SK-MEL-5 (cell line): ENCODE results near the gene PAK1IP1. TPM values are rescaled to one million over a fixed set of nuclear protein-coding genes. Genes with fewer than 3 reads are reported as not detected.
A peak's percentile ranks its signal among the peaks of the same experiment; 100 is the strongest.
"Not testable (repeated sequence)": the region's sequence is repeated elsewhere in the genome, so short reads cannot be mapped to it uniquely, and the experiment has no call there.

Experiments used
- DNase-seq: peaks from one replicate; pipeline ENCODE4 v3.0.0-alpha.2; 2016; ENCODE audit warnings: low read depth, low spot score
- in situ Hi-C: cut with HindIII; loops from 2 replicates; pipeline ENCODE4 v1.10.0; 2016; ENCODE audit warnings: low sequenced_read_pairs, high pct_unique_total_duplicates, low pct_unique_long_range_greater_than_20kb
- total RNA-seq: library from RNA; depleted of rRNA; stranded (reverse); fragments of >200 nt; shearing (Covaris generic); gene quantifications from 2 replicates; pipeline ENCODE4 v1.2.3, GENCODE V29; 2014

Gene PAK1IP1
- total RNA-seq, 1 experiment from 2014 or later: 74.8 TPM

DNA sequence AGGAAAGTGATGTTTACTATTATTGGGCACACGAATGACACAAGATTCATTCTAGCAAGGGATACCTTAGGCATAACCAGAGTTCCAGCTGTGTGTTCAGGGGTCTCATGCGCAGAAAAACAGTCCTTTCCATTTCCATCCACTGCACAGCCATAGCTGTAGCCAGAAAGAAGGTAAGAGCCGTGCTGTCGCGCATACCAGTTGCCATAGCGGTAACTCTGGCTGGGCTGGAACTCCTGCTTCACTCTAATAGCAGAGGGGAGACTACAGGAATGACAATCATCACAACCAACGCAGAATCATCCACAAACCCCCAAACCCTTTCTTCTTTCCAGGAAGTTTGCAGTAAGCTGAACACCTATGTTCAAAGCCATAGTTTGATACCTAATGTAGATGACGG is 7.9 kb upstream of the PAK1IP1 start:
- no peak for DNase-seq
- in situ Hi-C loops: no loop called here

DNA sequence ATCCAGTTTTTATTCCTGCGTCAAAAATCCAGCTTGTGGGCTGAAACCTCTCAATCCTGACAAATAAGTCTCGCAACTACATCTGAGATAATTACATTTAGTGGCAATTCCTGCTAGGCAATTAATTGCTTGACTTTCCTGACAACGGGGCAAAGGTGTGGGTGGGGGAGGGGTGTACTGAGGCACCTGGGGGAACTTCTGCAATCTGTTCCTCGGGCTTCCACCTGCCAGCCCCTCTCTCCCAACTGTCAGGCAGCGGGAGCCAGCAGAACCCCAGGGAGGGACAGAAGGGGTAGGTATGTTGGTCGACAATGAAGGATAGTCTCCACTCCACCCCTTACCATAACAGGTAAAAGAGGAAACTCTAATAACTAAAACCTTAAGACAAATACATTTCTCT is 7.2 kb upstream of the PAK1IP1 start:
- in situ Hi-C loops: no loop called here
- DNase-seq: no peak

DNA sequence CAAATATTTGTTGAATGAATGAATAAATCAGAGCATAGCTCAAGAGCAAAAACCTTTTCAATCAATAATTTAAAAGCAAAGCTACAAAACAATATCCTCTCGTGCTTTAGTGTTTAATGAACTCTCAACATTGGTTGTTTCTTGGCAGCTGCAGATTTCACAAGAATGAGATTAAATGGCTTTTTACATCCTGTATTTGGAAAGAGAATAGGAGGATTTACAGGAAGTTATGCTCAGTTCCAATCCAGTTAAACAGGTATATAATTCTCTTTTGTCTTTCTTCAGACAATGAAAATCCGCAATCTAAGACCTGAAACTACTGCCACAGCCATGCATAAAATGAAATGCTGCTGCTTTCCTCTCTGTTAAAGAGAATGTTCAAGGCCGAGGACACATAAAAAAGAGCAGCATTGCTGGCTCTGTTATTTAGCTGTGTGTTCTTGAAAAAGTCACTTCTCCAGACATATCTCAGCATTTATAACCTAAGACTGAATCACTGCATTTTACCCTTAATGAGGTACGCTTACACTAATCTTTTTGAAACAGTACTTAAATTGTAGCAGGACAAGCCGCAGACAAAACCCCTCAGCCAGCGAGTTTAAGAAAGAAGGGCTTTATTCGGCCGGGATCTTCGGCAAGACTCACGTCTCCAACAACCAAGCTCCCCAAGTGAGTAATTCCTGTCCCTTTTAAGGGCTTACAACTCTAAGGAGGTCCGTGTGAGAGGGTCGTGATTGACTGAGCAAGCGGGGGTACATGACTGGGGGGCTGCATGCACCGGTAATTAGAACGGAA is 3.9 kb upstream of the PAK1IP1 start:
- in situ Hi-C loops: no loop called here
- peak; percentile 84 for DNase-seq

DNA sequence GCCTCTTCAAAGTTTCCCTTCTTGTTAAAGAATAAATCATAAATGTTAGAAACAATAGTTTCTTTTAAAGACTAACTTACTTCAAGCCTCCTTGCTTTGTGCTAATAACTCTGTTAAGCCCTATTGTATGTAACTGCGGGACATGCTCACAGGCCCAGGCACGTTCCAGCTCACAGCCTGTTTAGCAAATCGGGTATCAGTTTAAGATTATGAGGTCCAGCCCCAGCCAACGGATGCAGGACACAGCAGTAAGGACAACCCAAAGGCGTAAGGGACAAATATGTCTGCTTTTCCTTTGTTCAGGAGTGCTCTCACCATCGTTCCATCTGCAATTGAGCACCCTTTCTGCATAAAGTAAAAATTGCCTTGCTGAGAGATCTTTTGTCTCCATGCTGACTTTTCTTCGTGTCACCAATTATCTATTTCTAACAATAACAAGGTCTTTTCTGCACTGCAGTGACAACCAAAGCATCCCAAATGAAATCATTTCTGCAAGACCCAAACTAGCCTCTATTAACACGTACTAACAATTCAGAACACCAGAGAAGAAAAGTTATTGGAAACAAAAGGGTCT is 1.7 kb upstream of the PAK1IP1 start:
- in situ Hi-C loops: no loop called here
- no peak for DNase-seq

DNA sequence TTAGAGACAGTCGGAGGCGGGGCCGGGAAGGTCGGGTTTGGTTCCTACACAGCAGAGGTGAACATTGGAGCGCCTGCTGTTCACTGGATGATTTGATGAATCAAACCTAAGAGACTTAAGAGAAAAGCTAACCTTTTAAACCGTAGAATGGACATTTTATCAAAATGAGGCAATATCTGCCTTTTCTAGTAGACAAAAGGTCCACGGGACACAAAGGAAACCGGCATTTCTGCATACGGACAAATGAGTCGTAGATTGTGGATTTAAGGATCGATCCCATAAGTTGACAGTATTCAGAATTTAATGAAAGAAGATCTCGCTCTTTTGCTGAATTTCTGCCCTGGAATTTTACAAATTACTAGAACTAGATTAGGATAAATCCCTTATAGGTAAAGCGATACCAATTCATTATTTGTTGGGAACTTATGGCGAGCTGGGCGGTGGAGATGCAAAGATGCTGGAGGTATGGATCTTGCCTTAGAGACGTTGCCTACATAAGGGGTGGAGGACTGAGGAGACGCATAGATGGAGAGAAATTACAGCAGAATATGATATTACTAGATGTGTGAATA is 400 bp downstream of the PAK1IP1 start:
- no peak for DNase-seq
- in situ Hi-C loops: no loop called here

DNA sequence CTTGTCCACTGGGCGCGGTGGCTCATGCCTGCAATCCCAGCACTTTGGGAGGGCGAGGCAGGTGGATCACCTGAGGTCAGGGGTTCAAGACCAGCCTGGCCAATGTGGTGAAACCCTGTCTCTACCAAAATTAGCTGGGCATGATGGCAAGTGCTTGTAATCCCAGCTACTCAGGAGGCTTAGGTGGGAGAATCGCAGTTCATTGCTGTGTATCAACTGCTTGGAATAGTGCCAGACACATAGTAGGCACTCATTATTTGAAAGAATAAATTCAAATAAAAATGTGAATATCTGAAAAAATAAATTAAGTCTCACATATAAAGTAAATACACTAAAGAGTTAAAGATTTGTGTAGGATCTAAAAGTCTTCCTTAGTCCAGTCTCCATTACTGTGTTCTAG is 1.9 kb downstream of the PAK1IP1 start:
- in situ Hi-C loops: no loop called here
- DNase-seq: no peak

DNA sequence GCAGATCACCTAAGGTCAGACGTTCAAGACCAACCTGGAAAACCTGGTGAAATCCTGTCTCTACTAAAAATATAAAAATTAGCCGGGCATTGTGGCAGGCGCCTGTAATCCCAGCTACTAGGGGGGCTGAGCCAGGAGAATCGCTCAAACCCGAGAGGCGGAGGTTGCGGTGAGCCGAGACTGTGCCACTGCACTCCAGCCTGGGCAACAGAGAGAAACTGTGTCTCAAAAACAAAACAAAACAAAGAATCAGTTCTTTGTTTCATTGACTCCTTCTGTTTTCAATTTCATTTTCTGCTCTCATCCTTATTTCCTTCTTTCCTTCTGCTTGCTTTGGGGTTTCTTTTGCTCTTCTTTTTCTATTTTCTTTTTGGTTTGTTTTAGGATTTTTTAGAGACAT is 19.2 kb downstream of the PAK1IP1 start:
- no peak for DNase-seq
- in situ Hi-C loops: no loop called here

DNA sequence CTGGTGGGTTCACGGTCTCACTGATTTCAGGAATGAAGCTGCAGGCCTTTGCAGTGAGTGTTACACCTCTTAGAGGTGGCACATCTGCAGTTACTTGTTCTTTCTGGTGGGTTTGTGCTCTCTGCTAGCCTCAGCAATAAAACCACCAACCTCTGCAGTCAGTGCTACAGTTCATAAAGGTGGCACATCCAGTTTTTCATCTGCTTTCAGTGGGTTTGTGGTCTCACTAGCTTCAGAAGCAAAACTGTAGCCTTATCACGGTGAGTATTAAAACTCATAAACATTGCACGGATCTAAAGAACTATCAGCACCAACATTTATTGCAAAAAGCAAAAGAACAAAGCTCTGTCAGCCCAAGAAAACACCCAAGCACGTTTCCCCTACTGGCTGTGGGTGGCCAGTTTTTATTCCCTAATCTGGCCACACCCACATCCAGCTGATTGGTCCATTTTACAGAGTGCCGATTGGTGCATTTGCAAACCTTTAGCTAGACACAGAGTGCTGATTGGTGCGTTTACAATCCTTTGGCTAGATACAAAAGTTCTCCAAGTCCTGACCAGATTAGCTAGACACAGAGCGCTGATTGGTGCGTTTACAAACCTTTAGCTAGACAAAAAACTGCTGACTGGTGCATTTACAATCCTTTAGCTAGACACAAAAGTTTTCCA is 24.7 kb downstream of the PAK1IP1 start:
- in situ Hi-C loops: no loop called here

DNA sequence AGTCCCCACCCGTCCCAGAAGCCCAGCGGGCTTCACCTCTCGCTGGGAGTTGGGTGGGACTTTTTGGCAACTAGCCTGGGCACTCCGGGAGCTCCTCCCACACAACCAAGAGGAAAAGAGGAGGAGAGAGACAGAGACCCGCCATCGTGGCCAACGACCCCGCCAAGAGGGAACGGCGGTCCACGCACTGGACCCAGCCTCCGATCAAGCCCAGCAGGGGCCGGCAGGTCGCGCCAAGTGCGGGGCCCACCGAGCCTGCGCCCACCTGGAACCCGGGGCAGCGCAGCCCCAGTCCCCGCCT is 25.1 kb downstream of the PAK1IP1 start:
- in situ Hi-C loops: no loop called here
- no peak for DNase-seq

More for the DNA sequence above, 24.7 kb downstream of the PAK1IP1 start:
- DNase-seq: peak; percentile 49

DNA sequence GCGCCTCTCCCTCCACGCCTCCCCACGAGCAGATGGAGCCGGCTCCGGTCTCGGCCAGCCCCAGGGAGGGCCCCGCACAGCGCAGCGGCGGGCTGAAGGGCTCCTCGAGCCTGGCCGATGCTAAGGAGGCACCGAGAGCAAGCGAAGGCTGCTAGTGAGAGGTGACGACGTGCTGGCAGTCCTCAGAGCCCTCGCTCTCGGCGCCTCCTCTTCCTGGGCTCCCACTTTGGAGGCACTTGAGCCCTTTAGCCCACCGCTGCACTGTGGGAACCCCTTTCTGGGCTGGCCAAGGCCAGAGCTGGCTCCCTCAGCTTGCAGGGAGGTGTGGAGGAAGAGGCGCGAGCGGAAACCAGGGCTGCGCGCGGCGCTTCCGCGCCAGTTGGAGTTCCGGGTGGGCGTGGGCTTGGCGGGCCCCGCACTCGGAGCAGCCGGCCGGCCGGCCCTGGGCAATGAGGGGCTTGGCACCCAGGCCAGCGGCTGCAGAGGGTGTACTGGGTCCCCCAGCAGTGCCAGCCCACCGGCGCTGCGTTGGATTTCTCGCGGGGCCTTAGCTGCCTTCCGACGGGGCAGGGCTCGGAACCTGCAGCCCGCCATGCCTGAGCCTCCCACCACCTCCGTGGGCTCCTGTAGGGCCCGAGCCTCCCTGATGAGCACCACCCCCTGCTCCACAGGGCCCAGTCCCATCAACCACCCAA is 25.6 kb downstream of the PAK1IP1 start:
- in situ Hi-C loops: no loop called here
- DNase-seq: no peak

DNA sequence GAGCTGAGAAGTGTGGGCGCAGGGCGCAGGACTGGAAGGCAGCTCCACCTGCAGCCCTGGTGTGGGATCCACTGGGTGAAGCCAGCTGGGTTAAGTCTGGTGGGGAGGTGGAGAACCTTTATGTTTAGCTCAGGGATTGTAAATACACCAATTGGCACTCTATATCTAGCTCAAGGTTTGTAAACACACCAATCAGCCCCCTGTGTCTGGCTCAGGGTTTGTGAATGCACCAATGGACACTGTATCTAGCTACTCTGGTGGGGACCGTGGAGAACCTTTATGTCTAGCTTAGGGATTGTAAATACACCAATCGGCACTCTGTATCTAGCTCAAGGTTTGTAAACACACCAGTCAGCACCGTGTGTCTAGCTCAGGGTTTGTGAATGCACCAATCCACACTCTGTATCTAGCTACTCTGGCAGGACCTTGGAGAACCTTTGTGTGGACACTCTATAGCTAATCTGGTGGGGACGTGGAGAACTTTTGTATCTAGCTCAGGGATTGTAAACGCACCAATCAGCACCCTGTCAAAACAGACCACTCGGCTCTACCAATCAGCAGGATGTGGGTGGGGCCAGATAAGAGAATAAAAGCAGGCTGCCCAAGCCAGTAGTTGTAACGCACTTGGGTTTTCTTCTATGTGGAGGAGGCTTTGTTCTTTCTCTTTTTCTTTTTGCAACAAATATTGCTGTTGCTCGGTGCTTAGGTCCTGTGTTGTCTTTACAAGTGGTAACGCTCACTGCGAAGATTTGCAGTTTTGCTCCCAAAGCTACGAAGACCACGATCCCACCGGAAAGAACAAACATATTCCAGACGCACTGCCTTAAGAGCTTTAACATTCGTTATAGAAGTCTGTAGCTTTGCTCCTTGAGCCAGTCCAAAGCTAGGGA is 26.4 kb downstream of the PAK1IP1 start:
- in situ Hi-C loops, DNase-seq: not testable (repeated sequence)

DNA sequence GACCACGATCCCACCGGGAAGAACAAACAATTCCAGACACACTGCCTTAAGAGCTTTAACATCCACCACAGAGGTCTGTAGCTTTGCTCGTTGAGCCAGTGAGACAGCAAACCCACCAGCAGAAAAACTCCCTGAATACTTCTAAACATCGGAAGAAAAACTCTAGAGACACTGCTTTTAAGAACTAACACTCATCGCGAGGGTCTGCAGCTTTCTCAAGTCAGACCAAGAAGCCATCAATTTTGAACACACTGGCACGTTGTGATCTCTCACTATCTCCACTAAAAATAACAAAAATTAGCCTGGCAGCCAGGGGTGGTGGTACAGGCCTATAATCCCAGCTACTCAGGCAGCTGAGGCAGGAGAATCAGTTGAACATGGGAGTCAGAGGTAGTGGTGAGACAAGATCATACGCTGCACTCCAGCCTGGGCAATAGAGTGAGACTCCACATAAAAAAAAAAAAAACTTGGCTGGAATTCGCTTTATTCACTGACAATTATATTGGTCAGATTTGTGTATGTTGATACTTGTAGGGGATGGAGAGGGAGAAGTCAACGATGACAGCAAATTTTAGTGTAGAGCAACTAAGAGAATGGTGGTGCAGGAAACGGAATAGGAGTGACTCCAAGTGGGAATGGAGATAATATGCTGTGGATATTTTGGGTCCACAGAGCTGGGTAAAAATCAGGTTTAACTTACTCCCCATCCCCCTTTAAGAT is 27.2 kb downstream of the PAK1IP1 start:
- in situ Hi-C loops: no loop called here
- no peak for DNase-seq

DNA sequence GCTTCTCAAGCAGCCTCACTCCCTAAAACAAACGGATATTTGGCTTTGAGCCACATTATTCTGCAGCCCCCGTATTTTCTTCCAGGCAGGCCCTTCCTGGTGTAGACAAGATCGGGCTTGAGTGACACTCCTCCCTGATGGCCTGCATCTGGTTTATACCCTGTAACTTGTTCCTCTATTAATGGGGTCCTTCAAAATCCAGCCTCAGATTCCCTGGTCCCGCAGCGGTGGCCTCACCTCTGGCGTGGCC is 27.7 kb downstream of the PAK1IP1 start:
- no peak for DNase-seq
- in situ Hi-C loops: no loop called here

DNA sequence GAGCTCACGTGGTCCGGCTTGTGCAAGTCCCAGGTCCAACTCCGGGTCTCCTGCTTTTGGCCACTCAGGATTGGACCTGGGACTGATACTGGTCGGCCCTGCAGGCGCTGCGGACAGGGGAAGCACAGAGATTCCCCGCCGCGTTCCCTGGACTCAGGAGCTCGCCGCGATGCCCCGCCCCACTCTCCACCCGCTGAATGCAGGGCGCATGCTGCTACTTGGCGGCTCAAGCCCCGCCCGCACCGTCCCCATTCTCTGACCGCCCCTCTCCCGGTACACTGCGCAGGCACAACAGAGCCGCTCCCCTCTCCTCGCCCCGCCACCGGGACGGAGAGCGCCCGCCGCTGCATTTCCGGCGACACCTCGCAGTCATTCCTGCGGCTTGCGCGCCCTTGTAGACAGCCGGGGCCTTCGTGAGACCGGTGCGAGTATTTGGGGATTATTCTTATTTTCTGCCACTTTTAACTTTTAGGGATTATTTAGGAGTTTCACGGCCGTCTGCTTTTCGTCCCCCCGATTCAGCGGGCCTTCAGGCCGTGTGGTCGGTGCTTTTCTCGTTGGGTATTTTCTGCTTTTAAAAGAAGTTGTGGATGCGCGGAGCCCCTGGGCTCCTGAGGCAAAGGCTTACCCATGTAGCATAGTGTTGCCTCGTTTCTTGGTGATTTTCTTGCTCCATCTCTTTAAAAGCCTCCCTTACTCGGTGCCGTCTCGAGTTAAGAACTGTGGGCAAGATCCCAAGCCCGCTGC is 28.2 kb downstream of the PAK1IP1 start, which contains the start of gene TMEM14C:
Gene TMEM14C (plus strand): TSS at position 251 of the 747 bp plus-strand sequence. CDS start 1,544 bp downstream, outside the sequence.
- DNase-seq: peak; percentile 98
- in situ Hi-C loops: no loop called here

DNA sequence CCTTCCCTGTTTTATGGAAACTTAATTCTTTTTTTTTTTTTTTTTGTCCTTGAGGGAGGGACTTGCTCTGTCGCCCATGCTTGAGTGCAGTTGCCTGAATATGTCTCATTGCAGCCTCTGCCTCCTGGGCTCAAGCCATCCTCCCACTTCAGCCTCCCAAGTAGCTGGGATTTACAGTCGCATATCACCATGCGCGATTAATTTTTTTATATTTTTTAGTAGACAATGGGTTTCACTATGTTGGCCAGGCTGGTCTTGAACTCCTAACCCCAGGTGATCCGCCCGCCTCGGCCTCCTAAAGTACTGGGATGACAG is 28.8 kb downstream of the PAK1IP1 start:
- in situ Hi-C loops: no loop called here
- no peak for DNase-seq

DNA sequence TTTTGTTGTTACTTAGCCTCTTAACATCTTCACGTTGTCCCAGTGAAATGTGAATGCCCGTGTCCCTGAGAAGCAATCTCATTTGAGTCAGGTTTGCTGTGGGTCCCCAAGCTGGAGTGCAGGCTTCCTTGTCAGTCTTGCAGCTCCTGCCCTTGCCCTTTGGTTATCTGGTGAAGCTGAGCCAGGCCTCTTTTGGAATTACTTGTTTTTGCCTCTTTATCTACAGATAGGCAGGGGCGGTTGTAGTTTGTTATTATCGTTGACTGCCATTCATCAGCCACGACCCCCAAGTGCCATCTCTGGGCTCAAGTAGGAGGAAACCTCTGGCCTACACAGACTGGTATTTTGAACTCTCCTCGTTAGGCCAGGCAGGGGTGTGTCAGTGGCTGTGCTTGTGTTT is 30.3 kb downstream of the PAK1IP1 start:
- no peak for DNase-seq
- in situ Hi-C loops: no loop called here
